HEK293T (cell line): ENCODE results near the gene BBX.

ENCODE experiments used
- CTBP1 ChIP-seq: fragments of 450-650 bp; IDR thresholded peaks from 2 replicates; pipeline ENCODE4 v1.6.1; 2016; ENCODE audit warnings: borderline replicate concordance
- ELF4 ChIP-seq: fragments of 450-650 bp; IDR thresholded peaks from 2 replicates; pipeline ENCODE4 v1.6.1; 2017; ENCODE audit warnings: antibody characterized with exemption
- FOXM1 ChIP-seq: fragments of 450-650 bp; IDR thresholded peaks from 2 replicates; pipeline ENCODE4 v1.6.1; 2017; ENCODE audit warnings: mild to moderate bottlenecking, borderline replicate concordance
- HDGF ChIP-seq: fragments of 450-650 bp; IDR thresholded peaks from 2 replicates; pipeline ENCODE4 v1.6.1; 2017; ENCODE audit warnings: antibody characterized with exemption, borderline replicate concordance
- TARDBP ChIP-seq: fragments of 450-650 bp; IDR thresholded peaks from 2 replicates; pipeline ENCODE4 v1.6.1; 2016
- ZNF384 ChIP-seq: fragments of 450-650 bp; IDR thresholded peaks from 2 replicates; pipeline ENCODE4 v1.6.1; 2016

GRCh38 chr3:107682580-107682979 is 159.8 kb downstream of the BBX start:
- no peak for TF ChIP-seq HDGF
- TF ChIP-seq FOXM1 = no peak
- TF ChIP-seq ZNF384 = no peak
- TF ChIP-seq CTBP1 = no peak
- TF ChIP-seq ELF4 = no peak
- TF ChIP-seq TARDBP = no peak
